ENCODE measurements around the gene SDC1.

DNA sequence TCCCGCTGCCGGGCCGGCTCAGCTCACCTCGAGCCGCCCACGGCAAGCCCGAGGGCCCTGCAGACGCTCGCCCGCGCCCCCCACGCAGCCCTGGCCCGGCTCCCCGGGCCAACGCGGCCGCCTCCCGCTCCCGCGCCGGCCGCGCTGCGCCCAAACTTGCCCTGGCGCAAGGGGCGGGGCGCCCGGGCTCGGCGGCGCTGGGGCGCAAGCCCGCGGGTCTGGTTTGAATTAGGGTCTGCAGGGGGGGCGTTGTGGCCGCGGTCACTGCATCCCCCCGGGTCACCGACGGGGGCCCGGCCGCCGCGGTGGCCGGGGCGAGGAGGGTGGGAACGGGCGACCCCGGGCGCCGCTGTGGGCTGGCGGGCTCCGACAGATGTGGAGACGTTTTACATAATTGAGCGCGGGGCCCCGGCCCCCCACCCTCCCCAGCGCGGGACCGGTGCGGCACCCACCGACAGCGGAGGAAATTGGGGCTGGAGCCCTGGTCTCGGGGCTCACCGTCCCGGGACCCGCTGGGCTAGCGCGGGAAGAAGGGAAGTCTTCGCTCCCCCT, 690 bp downstream of the SDC1 start:
- TF ChIP-seq, protein P1, sequence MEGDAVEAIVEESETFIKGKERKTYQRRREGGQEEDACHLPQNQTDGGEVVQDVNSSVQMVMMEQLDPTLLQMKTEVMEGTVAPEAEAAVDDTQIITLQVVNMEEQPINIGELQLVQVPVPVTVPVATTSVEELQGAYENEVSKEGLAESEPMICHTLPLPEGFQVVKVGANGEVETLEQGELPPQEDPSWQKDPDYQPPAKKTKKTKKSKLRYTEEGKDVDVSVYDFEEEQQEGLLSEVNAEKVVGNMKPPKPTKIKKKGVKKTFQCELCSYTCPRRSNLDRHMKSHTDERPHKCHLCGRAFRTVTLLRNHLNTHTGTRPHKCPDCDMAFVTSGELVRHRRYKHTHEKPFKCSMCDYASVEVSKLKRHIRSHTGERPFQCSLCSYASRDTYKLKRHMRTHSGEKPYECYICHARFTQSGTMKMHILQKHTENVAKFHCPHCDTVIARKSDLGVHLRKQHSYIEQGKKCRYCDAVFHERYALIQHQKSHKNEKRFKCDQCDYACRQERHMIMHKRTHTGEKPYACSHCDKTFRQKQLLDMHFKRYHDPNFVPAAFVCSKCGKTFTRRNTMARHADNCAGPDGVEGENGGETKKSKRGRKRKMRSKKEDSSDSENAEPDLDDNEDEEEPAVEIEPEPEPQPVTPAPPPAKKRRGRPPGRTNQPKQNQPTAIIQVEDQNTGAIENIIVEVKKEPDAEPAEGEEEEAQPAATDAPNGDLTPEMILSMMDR (conservative IDR thresholded peaks at IDR 0.05 in 1 of 2, IDR thresholded peaks at IDR 0.05 in 1 of 2; ENCODE audit: extremely low read depth in 1 of 2, insufficient read depth in 1 of 2, low read depth in 1 of 2, low read length in 2 of 2), result no peak
- no peak for TF ChIP-seq EZH2 (IDR thresholded peaks at IDR 0.05; ENCODE audit: borderline replicate concordance, low read length)

Data from mammary epithelial cell (primary cell).